GM21786 (cell line): ENCODE measurements around the gene IMPG1.

Source experiments
- ATAC-seq: cut with Tn5 transposase; IDR thresholded peaks from one replicate; pipeline ENCODE4 v1.9.1; 2021; ENCODE audit not compliant: unreplicated experiment

IMPG1 gene

GRCh38 chr6:76072562-76072961 lies at the start of gene IMPG1:
IMPG1 (minus strand) TSS chr6:76072662; CDS start chr6:76072488, 174 bp downstream.
- ATAC-seq: no peak

- ATAC-seq: no peak
Measured at GRCh38 chr6:76120302-76120701, 47.8 kb upstream of the IMPG1 start.

GRCh38 chr6:76073281-76073680 lies 819 bp upstream of the IMPG1 start:
- ATAC-seq: no peak

GRCh38 chr6:76057469-76057868 lies 15.0 kb downstream of the IMPG1 start:
- no peak for ATAC-seq

- ATAC-seq: no peak
Measured at GRCh38 chr6:76052314-76052713, 20.1 kb downstream of the IMPG1 start.

GRCh38 chr6:76043690-76044089 lies 28.8 kb downstream of the IMPG1 start:
- ATAC-seq: no peak

GRCh38 chr6:76035713-76036112 lies 36.7 kb downstream of the IMPG1 start:
- no peak for ATAC-seq

GRCh38 chr6:76026101-76026500 lies 46.4 kb downstream of the IMPG1 start:
- no peak for ATAC-seq

- ATAC-seq: no peak
Measured at GRCh38 chr6:76014626-76015530, 57.6 kb downstream of the IMPG1 start.

GRCh38 chr6:76004202-76004601 lies 68.3 kb downstream of the IMPG1 start:
- peak; percentile 65 for ATAC-seq

GRCh38 chr6:76003686-76004085 lies 68.8 kb downstream of the IMPG1 start:
- no peak for ATAC-seq

GRCh38 chr6:76003113-76003512 lies 69.3 kb downstream of the IMPG1 start:
- ATAC-seq: no peak

- no peak for ATAC-seq
Measured at GRCh38 chr6:76000629-76001028, 71.8 kb downstream of the IMPG1 start.

GRCh38 chr6:75997696-75998095 lies 74.8 kb downstream of the IMPG1 start:
- no peak for ATAC-seq

- no peak for ATAC-seq
Measured at GRCh38 chr6:75993236-75994162, 79.0 kb downstream of the IMPG1 start.

- ATAC-seq: no peak
Measured at GRCh38 chr6:75991941-75992340, 80.5 kb downstream of the IMPG1 start.

GRCh38 chr6:75986935-75987334 lies 85.5 kb downstream of the IMPG1 start:
- no peak for ATAC-seq

GRCh38 chr6:75975904-75976303 lies 96.6 kb downstream of the IMPG1 start:
- no peak for ATAC-seq

GRCh38 chr6:75970093-75970492 lies 102.4 kb downstream of the IMPG1 start:
- no peak for ATAC-seq

GRCh38 chr6:75968143-75968542 lies 104.3 kb downstream of the IMPG1 start:
- ATAC-seq: no peak

- ATAC-seq: no peak
Measured at GRCh38 chr6:75963569-75963968, 108.9 kb downstream of the IMPG1 start.

GRCh38 chr6:75952128-75952527 lies 120.3 kb downstream of the IMPG1 start:
- no peak for ATAC-seq
